H1 (cell line): ENCODE results near the gene GABRG3. TPM values are rescaled to one million over a fixed set of nuclear protein-coding genes. Genes with fewer than 3 reads are reported as not detected.

Source experiments
- CTBP2 ChIP-seq: IDR thresholded peaks from 2 replicates; pipeline ENCODE4 v1.7.0; 2011; ENCODE audit warnings: borderline replicate concordance, mild to moderate bottlenecking, moderate library complexity, mixed read lengths, low read length; ENCODE audit not compliant: insufficient read depth, insufficient read length
- RXRA ChIP-seq: IDR thresholded peaks from 2 replicates; pipeline ENCODE4 v1.6.1; 2011; ENCODE audit warnings: low read depth, mild to moderate bottlenecking, low read length, moderate library complexity; ENCODE audit not compliant: insufficient read depth
- SRF ChIP-seq: IDR thresholded peaks from 2 replicates; pipeline ENCODE4 v1.6.1; 2011; ENCODE audit warnings: mild to moderate bottlenecking, low read depth, low read length, moderate library complexity
- TAF1 ChIP-seq: IDR thresholded peaks from 2 replicates; pipeline ENCODE4 v1.6.1; 2011; ENCODE audit warnings: mild to moderate bottlenecking, low read depth, low read length
- polyA plus RNA-seq, 7 experiments: library from polyadenylated mRNA; depleted of rRNA in 3 of 7; stranded (reverse) in 5 of 7; unstranded in 2 of 7; fragments of >200 nt in 5 of 7; fragments of 200-250 nt in 2 of 7; gene quantifications; 1 replicate in 5 of 7; 2 replicates in 1 of 7; 4 replicates in 1 of 7; pipeline versions ENCODE4 v1.2.1 to v1.2.3, GENCODE V29; 2011 to 2013; ENCODE audit warnings: missing spikeins in 2 of 7, mixed read lengths in 2 of 7
- total RNA-seq: library from RNA; stranded (reverse); fragmentation: NEBNext Ultra II Directional; extraction: Animal tissue kit (Norgen Biotek cat#: 25700); gene quantifications from 2 replicates; pipeline ENCODE4 v1.2.1, GENCODE V29; 2021
- TF ChIP-seq, protein P1 (sequence below): IDR thresholded peaks from 2 replicates; pipeline ENCODE4 v1.6.1; 2012; ENCODE audit warnings: inconsistent platforms

GABRG3 gene
- total and polyA plus RNA-seq, 2 of the 8 experiments (the other 6 are each of a cell fraction or from before 2014, with no cell fraction given): 0.17 to 0.80 TPM

DNA sequence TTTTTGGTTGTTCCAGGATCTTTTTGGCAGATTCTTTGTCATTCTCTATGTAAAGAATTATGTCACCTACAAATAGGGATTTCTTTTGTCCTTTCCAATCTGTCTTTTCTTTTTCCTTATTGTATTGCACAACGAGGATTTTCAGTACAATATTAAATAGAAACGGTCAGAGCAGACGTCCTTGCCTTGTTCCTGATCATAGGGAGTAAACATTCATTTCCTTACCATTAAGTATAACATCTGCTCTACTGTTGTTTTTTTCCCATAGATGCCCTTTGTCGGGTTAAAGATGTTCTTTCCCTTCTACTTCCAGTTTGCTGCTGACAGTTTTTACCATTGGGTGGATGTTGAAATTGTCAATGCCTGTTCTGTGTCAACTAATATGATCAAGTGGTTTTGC lies 599.8 kb downstream of the GABRG3 start (continued):
- TF ChIP-seq TAF1: no peak
- TF ChIP-seq RXRA: no peak
- no peak for TF ChIP-seq CTBP2
- TF ChIP-seq, protein P1, sequence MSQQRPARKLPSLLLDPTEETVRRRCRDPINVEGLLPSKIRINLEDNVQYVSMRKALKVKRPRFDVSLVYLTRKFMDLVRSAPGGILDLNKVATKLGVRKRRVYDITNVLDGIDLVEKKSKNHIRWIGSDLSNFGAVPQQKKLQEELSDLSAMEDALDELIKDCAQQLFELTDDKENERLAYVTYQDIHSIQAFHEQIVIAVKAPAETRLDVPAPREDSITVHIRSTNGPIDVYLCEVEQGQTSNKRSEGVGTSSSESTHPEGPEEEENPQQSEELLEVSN: no peak
- no peak for TF ChIP-seq SRF
